Mucosa of descending colon (tissue), 3 donors: ENCODE results near the gene MAS1. TPM values are rescaled to one million over a fixed set of nuclear protein-coding genes. Genes with fewer than 3 reads are reported as not detected.
A peak's percentile ranks its signal among the peaks of the same experiment; 100 is the strongest.

Source experiments
- ATAC-seq: fragments of 200-7000 bp; cut with Tn5 transposase; one replicate; pipeline ENCODE4 v1.9.1; 2020; ENCODE audit warnings: mild to moderate bottlenecking, moderate library complexity
- DNase-seq, 3 donors: peaks; one replicate each; pipeline ENCODE4 v3.0.0-alpha.2; 2020
- H3K36me3 ChIP-seq: fragments of 200-600 bp; one replicate; pipeline ENCODE4 v1.8.0; 2021; ENCODE audit warnings: low read depth, mild to moderate bottlenecking
- H3K4me1 ChIP-seq: fragments of 200-600 bp; one replicate; pipeline ENCODE4 v1.8.0; 2021; ENCODE audit warnings: low read depth, mild to moderate bottlenecking
- H3K4me3 ChIP-seq: fragments of 200-600 bp; one replicate; pipeline ENCODE4 v1.8.0; 2021; ENCODE audit warnings: mild to moderate bottlenecking
- H3K9me3 ChIP-seq: fragments of 200-600 bp; one replicate; pipeline ENCODE4 v1.8.0; 2021; ENCODE audit warnings: mild to moderate bottlenecking
- CTCF ChIP-seq: fragments of 200-600 bp; IDR thresholded peaks from one replicate; pipeline ENCODE4 v1.8.0; 2022; ENCODE audit warnings: antibody characterized with exemption, mild to moderate bottlenecking
- intact Hi-C, 2 donors: fragments of 100-400 bp; cut with DNase I in 1 of 2; cut with micrococcal nuclease in 1 of 2; formaldehyde crosslinking; loops; one replicate each; pipeline versions ENCODE4 v1.11.0 to v1.11.1; 2022; cut with DNase I, micrococcal nuclease
- total RNA-seq, 3 donors: library from RNA; stranded (reverse); fragmentation: NEBNext Ultra II Directional in 2 of 3; extraction: Animal tissue kit (Norgen Biotek cat#: 25700) in 2 of 3; gene quantifications; one replicate each; pipeline versions ENCODE4 v1.2.1 to v1.2.4, GENCODE V29; 2021 to 2023
- donor health status: DM: no; HTN: no; CAD: no; lungs with moderate emphysema.
- donor health status: DM: no; HTN: no; CAD: no.
- donor health status: DM: no; HTN: yes; CAD: no.

MAS1 gene
- total RNA-seq, 3 donors from 2014 or later, result not detected

- Histone ChIP-seq H3K36me3 (no peaks in the 10 kb centered on the region), H3K4me1 (no peaks in the 10 kb centered on the region), H3K4me3 (no peak overlapping the region), H3K9me3 (no peaks in the 10 kb centered on the region)
- TF ChIP-seq CTCF, result no peak
- DNase-seq (no peak), ATAC-seq (no peak)
- intact Hi-C loops, result loop anchor here in 1 of 2 donors (10.0 kb wide), 1 partner anchor 589 kb away; no protein-coding TSS in a partner anchor
Observed at GRCh38 chr6:159865226-159865920, 25.4 kb upstream of the MAS1 start.

GRCh38 chr6:159866286-159867247, 24.2 kb upstream of the MAS1 start:
- no peak for ATAC-seq
- Histone ChIP-seq H3K4me3 (no peak overlapping the region), H3K36me3 (no peaks in the 10 kb centered on the region), H3K4me1 (no peaks in the 10 kb centered on the region), H3K9me3 (no peaks in the 10 kb centered on the region)
- intact Hi-C loops, result loop anchor here in 1 of 2 donors (10.0 kb wide), 1 partner anchor 588 kb away; no protein-coding TSS in a partner anchor
- no peak for DNase-seq
- no peak for TF ChIP-seq CTCF

- no peak for DNase-seq
- TF ChIP-seq CTCF, result no peak
- ATAC-seq, result no peak
- H3K9me3 ChIP-seq, result no peaks in the 10 kb centered on the region
- H3K4me1 ChIP-seq, result no peaks in the 10 kb centered on the region
- intact Hi-C loops, result no loop called here
- H3K36me3 ChIP-seq, result no peaks in the 10 kb centered on the region
- H3K4me3 ChIP-seq, result no peak overlapping the region
Observed at GRCh38 chr6:159871241-159871640, 19.5 kb upstream of the MAS1 start.

- H3K4me3 ChIP-seq, result no peak overlapping the region
- no peaks in the 10 kb centered on the region for H3K36me3 ChIP-seq
- intact Hi-C loops, result no loop called here
- DNase-seq (no peak), ATAC-seq (no peak)
- no peak for TF ChIP-seq CTCF
- no peaks in the 10 kb centered on the region for H3K9me3 ChIP-seq
- no peaks in the 10 kb centered on the region for H3K4me1 ChIP-seq
Observed at GRCh38 chr6:159871906-159872305, 18.9 kb upstream of the MAS1 start.

GRCh38 chr6:159874435-159874834, 16.4 kb upstream of the MAS1 start:
- H3K4me3 ChIP-seq, result no peak overlapping the region
- TF ChIP-seq CTCF, result no peak
- no peaks in the 10 kb centered on the region for H3K36me3 ChIP-seq
- H3K9me3 ChIP-seq, result no peaks in the 10 kb centered on the region
- DNase-seq, result peak in 1 of 3 donors; percentile 12
- intact Hi-C loops, result no loop called here
- H3K4me1 ChIP-seq, result no peaks in the 10 kb centered on the region
- ATAC-seq, result peak; percentile 18
